Endodermal cell (in vitro differentiated cells): ENCODE data around the gene GKN1. TPM values are rescaled to one million over a fixed set of nuclear protein-coding genes. Genes with fewer than 3 reads are reported as not detected.

ENCODE experiments used
- DNase-seq: peaks from one replicate; pipeline ENCODE4 v3.0.0-alpha.2; 2017
- H3K27ac ChIP-seq: 2 replicates; pipeline ENCODE4 v1.5.1; 2013; ENCODE audit warnings: mild to moderate bottlenecking, low read depth, low read length, moderate library complexity
- H3K27me3 ChIP-seq: 2 replicates; pipeline ENCODE4 v1.6.1; 2013; ENCODE audit warnings: mild to moderate bottlenecking, low read length, moderate library complexity; ENCODE audit not compliant: insufficient read depth, control insufficient read depth, poor library complexity, severe bottlenecking
- H3K36me3 ChIP-seq: 2 replicates; pipeline ENCODE4 v1.7.0; 2013; ENCODE audit warnings: mild to moderate bottlenecking, low read length, moderate library complexity; ENCODE audit not compliant: control insufficient read depth, insufficient read depth
- H3K4me1 ChIP-seq: one replicate; pipeline ENCODE4 v1.7.0; 2013; ENCODE audit warnings: low read length; ENCODE audit not compliant: control insufficient read depth, insufficient read depth
- H3K4me3 ChIP-seq: 2 replicates; pipeline ENCODE4 v1.5.1; 2013; ENCODE audit warnings: mild to moderate bottlenecking, low read length, moderate library complexity
- H3K9ac ChIP-seq: 2 replicates; pipeline ENCODE4 v1.6.1; 2013; ENCODE audit warnings: mild to moderate bottlenecking, low read length, moderate library complexity; ENCODE audit not compliant: poor library complexity, severe bottlenecking; ENCODE audit errors: extremely low read depth
- H3K9me3 ChIP-seq: 2 replicates; pipeline ENCODE4 v1.6.1; 2013; ENCODE audit warnings: mild to moderate bottlenecking, low read length, moderate library complexity; ENCODE audit not compliant: control insufficient read depth
- H3K27ac Mint-ChIP-seq: 2 replicates; pipeline ENCODE4 v1.8.0; 2020; ENCODE audit warnings: mixed read lengths
- H3K27me3 Mint-ChIP-seq: 2 replicates; pipeline ENCODE4 v1.8.0; 2021; ENCODE audit warnings: mild to moderate bottlenecking, mixed read lengths; ENCODE audit not compliant: insufficient read depth
- H3K36me3 Mint-ChIP-seq: 2 replicates; pipeline ENCODE4 v1.8.0; 2020; ENCODE audit warnings: low read depth, mixed read lengths
- H3K4me1 Mint-ChIP-seq: 2 replicates; pipeline ENCODE4 v1.8.0; 2020; ENCODE audit warnings: mixed read lengths
- H3K4me3 Mint-ChIP-seq: 2 replicates; pipeline ENCODE4 v1.8.0; 2020; ENCODE audit warnings: mild to moderate bottlenecking, moderate library complexity, mixed read lengths
- H3K9me3 Mint-ChIP-seq: 2 replicates; pipeline ENCODE4 v1.8.0; 2020; ENCODE audit warnings: mild to moderate bottlenecking, mixed read lengths
- CTCF ChIP-seq: fragments of 200-600 bp; sonication (generic); conservative IDR thresholded peaks from 2 replicates; pipeline ENCODE4 v1.5.0; 2021; ENCODE audit warnings: antibody characterized with exemption, mild to moderate bottlenecking
- WGBS, 2 experiments: methylation state at CpG; one replicate each; pipeline versions ENCODE4 v1.1.5 to v1.1.7; 2013; ENCODE audit warnings: missing lambda C conversion rate in 2 of 2, mixed read lengths in 1 of 2; ENCODE audit not compliant: insufficient coverage in 1 of 2, insufficient read length in 1 of 2; 5-methylcytosine and 5-hydroxymethylcytosine counted together
- total RNA-seq, 2 donors: library from RNA; stranded (reverse); fragmentation: NEBNext Ultra II Directional in 1 of 2; extraction: Animal tissue kit (Norgen Biotek cat#: 25700) in 1 of 2; gene quantifications; 2 replicates in 1 of 2; 3 replicates in 1 of 2; pipeline ENCODE4 v1.2.1, GENCODE V29; 2021

GKN1 gene
- total RNA-seq, 2 donors from 2014 or later, result not detected

DNA sequence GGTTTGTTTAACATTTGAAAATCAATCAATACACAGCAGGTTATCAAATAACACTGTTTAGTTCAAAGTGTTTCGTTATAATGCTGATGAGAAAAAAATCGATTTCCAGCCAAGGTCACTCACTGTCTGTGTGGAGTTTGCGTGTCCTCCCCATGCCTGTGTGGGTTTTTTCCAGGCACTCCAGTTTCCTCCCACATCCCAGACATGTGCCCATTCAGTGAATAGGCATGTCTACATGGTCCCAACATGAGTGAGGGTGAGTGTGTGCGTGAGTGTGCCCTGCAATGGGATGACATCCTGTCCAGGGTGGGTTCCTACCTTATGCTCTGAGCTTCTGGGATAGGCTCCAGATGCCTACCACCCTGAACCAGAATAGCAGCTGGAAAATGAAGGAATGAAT is 13.1 kb upstream of the GKN1 start:
- no peak overlapping the region for H3K27ac Mint-ChIP-seq
- peaks cover 1% of the 10 kb centered on the region for H3K27me3 Mint-ChIP-seq
- H3K9ac ChIP-seq, result no peak overlapping the region
- H3K4me3 Mint-ChIP-seq, result no peak overlapping the region
- no peaks in the 10 kb centered on the region for H3K36me3 Mint-ChIP-seq
- H3K27ac ChIP-seq, result no peak overlapping the region
- no peaks in the 10 kb centered on the region for H3K4me1 ChIP-seq
- TF ChIP-seq CTCF, result no peak
- H3K9me3 ChIP-seq, result no peaks in the 10 kb centered on the region
- 91 to 100% methylated on average over 3 to 4 of the region's 4 CpGs for WGBS, 2 experiments
- no peaks in the 10 kb centered on the region for H3K4me1 Mint-ChIP-seq
- no peaks in the 10 kb centered on the region for H3K9me3 Mint-ChIP-seq
- no peak for DNase-seq
- H3K4me3 ChIP-seq, result no peak overlapping the region
- no peaks in the 10 kb centered on the region for H3K36me3 ChIP-seq
- peaks cover 2% of the 10 kb centered on the region for H3K27me3 ChIP-seq

DNA sequence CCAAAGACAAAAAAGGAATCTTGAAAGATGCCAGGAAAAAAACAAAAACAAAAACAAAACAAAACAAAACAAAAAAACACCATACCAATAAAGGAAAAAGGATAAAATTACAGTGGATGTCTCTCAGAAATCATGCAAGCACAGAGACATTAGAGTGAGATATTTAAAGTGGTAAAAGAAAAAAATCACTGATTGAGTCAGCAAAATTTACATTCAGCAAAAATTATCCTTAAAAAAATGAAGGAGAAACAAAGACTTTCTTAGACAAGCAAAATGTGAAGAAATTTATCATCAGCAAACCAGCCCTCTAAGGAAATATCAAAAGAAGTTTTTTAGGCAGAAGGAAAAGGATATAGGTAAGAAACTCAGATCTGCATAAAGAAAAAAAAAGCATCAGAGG is 10.2 kb upstream of the GKN1 start:
- DNase-seq, result no peak
- Histone ChIP-seq H3K9me3 (no peaks in the 10 kb centered on the region), H3K9ac (no peak overlapping the region), H3K4me1 (no peaks in the 10 kb centered on the region), H3K27ac (no peak overlapping the region), H3K27me3 (peaks cover 5% of the 10 kb centered on the region), H3K36me3 (no peaks in the 10 kb centered on the region), H3K4me3 (no peak overlapping the region)
- Mint-ChIP-seq H3K4me1 (no peaks in the 10 kb centered on the region), H3K9me3 (no peaks in the 10 kb centered on the region), H3K4me3 (no peak overlapping the region), H3K27me3 (peaks cover 1% of the 10 kb centered on the region), H3K36me3 (no peaks in the 10 kb centered on the region), H3K27ac (no peak overlapping the region)
- TF ChIP-seq CTCF, result no peak

DNA sequence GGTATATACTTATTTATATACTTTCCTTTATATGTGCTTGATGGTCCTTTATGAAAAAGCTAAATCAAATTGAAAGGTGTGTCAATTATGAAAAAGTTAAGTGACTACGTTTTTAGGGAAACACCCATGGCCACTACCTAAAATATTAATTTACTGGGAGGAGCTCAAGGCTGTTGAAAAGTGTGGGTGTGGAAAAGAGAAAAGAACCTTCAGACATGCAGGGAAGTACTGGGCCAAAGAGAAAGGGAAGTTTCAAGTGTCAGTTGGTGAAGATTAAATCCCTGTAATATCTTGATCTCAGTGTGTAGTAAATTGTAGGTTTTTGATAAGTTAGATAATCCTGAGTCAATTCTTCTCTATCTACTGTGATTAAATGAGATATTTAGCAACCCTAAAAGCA is 6.2 kb upstream of the GKN1 start:
- 100% methylated on average over 1 of the region's 1 CpG; no CpG with 5 or more reads in 1 of the 2 experiments for WGBS, 2 experiments
- H3K27me3 Mint-ChIP-seq, result no peaks in the 10 kb centered on the region

More for the DNA sequence above, 6.2 kb upstream of the GKN1 start:
- no peak overlapping the region for H3K27ac ChIP-seq
- no peak overlapping the region for H3K4me3 Mint-ChIP-seq
- H3K36me3 Mint-ChIP-seq, result no peaks in the 10 kb centered on the region
- no peaks in the 10 kb centered on the region for H3K4me1 Mint-ChIP-seq
- H3K9me3 Mint-ChIP-seq, result no peaks in the 10 kb centered on the region
- H3K36me3 ChIP-seq, result no peaks in the 10 kb centered on the region
- H3K27me3 ChIP-seq, result peaks cover 5% of the 10 kb centered on the region
- H3K4me3 ChIP-seq, result no peak overlapping the region
- DNase-seq, result no peak
- no peak overlapping the region for H3K27ac Mint-ChIP-seq
- H3K9me3 ChIP-seq, result no peaks in the 10 kb centered on the region
- H3K4me1 ChIP-seq, result no peaks in the 10 kb centered on the region
- no peak for TF ChIP-seq CTCF
- H3K9ac ChIP-seq, result no peak overlapping the region
